HL-60 (cell line): ENCODE data around the gene CDC73.

ENCODE experiments used
- CTCF ChIP-seq: IDR thresholded peaks from one replicate; pipeline ENCODE4 v1.5.1; 2011; ENCODE audit warnings: low read length, control low read depth, inconsistent platforms; ENCODE audit not compliant: insufficient read depth
- POLR2AphosphoS5 ChIP-seq: IDR thresholded peaks from 2 replicates; pipeline ENCODE4 v1.6.1; 2012; ENCODE audit warnings: low read depth

DNA sequence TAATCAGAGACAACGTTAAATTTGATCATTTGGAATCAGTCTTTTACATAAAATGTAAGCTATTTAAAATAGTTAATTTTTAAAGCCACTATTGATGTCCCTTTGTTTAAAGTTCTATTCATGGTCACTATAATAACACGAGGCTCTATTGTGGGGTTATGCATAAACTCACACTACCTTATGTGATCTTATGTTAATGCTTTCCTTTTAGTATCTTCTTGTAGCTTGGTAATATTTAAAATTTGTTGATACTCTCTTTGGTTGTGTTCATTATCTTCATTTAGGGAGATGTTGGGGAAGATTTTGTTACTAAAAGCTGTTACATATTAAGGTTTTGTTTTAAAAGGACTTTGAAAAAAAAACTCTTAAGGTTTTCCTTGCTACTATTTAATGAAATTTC is 63.4 kb downstream of the CDC73 start:
- TF ChIP-seq POLR2AphosphoS5 (no peak), CTCF (no peak)
